HCT116 (cell line): ENCODE results near the gene ACRV1. TPM values are rescaled to one million over a fixed set of nuclear protein-coding genes. Genes with fewer than 3 reads are reported as not detected.

Experiments
- ATAC-seq: fragments of 200-7000 bp; cut with Tn5 transposase; 2 replicates; pipeline ENCODE4 v1.9.1; 2020; ENCODE audit warnings: mild to moderate bottlenecking, moderate library complexity
- BruUV-seq: library from RNA; stranded (reverse); fragments of 400-500 nt; replicated peaks from 2 replicates; lab custom pipeline; 2021; lab: Mats Ljungman, UMichigan
- CTCF ChIA-PET: fragments of 300-600 bp; sonication (Branson Sonifier 250); formaldehyde crosslinking; loops from one replicate; lab custom pipeline; 2021; ENCODE audit warnings: antibody characterized with exemption; lab: Charles Lee
- POLR2A ChIA-PET: fragments of 300-600, 350-600 bp; sonication (Branson Sonifier 250); formaldehyde crosslinking; loops from one replicate; lab custom pipeline; 2021; ENCODE audit warnings: antibody characterized with exemption; lab: Charles Lee
- RAD21 ChIA-PET, 2 experiments: fragments of 300-600 bp; sonication (Branson Sonifier 250); formaldehyde crosslinking; loops; one replicate each; lab custom pipeline; 2023; ENCODE audit warnings: low total read pairs in 2 of 2; ENCODE audit not compliant: uncharacterized antibody in 2 of 2, unreplicated experiment in 2 of 2, low non-redundant PET in 1 of 2; lab: Charles Lee
- DNase-seq: peaks from one replicate; pipeline ENCODE4 v3.0.0-alpha.2; 2010; ENCODE audit warnings: low read depth, low spot score
- H2AFZ ChIP-seq: fragments of 200-600 bp; shearing (Covaris generic), sonication (generic); 2 replicates; pipeline ENCODE4 v1.6.1; 2017; ENCODE audit warnings: low read depth, mixed run types, mixed read lengths, antibody characterized with exemption, low read length; ENCODE audit not compliant: poor library complexity, severe bottlenecking
- H3K27ac ChIP-seq: 2 replicates; pipeline ENCODE4 v1.5.1; 2012; ENCODE audit warnings: low read depth, low read length
- H3K27me3 ChIP-seq: fragments of 200-600 bp; sonication (generic); 2 replicates; pipeline ENCODE4 v1.6.1; 2016; ENCODE audit warnings: mixed run types, low read length, mixed read lengths; ENCODE audit not compliant: insufficient read depth
- H3K36me3 ChIP-seq, 2 experiments: fragments of 200-500 bp in 1 of 2; fragments of 200-600 bp in 1 of 2; sonication (Bioruptor generic) in 1 of 2; sonication (generic) in 1 of 2; 2 replicates each; pipeline versions ENCODE4 v1.5.1 to v1.6.1; 2014 to 2016; ENCODE audit warnings: low read length in 2 of 2, inconsistent platforms in 1 of 2, mixed read lengths in 1 of 2, mixed run types in 1 of 2; ENCODE audit not compliant: insufficient read depth in 2 of 2, control insufficient read depth in 1 of 2
- H3K4me1 ChIP-seq, 2 experiments: fragments of 200-600 bp in 1 of 2; sonication (generic) in 1 of 2; 2 replicates each; pipeline versions ENCODE4 v1.5.1 to v1.6.1; 2012 to 2017; ENCODE audit warnings: low read length in 2 of 2, inconsistent platforms in 1 of 2, mild to moderate bottlenecking in 1 of 2, mixed read lengths in 1 of 2, mixed run types in 1 of 2, moderate library complexity in 1 of 2; ENCODE audit not compliant: insufficient read depth in 2 of 2, control insufficient read depth in 1 of 2
- H3K4me2 ChIP-seq: fragments of 200-600 bp; sonication (generic); 2 replicates; pipeline ENCODE4 v1.6.1; 2017; ENCODE audit warnings: mixed run types, low read length, mixed read lengths
- H3K4me3 ChIP-seq, 2 experiments: fragments of 200-600 bp in 1 of 2; sonication (generic) in 1 of 2; replicated peaks in 1 of 2; 2 replicates each; pipeline ENCODE4 v1.5.1; 2011 to 2016; ENCODE audit warnings: low read length in 2 of 2, control low read depth in 1 of 2, low read depth in 1 of 2, mild to moderate bottlenecking in 1 of 2, mixed read lengths in 1 of 2, mixed run types in 1 of 2
- H3K79me2 ChIP-seq: fragments of 200-600 bp; sonication (generic); 2 replicates; pipeline ENCODE4 v1.6.1; 2017; ENCODE audit warnings: mild to moderate bottlenecking, mixed run types, low read length, moderate library complexity, mixed read lengths; ENCODE audit not compliant: insufficient read depth
- H3K9ac ChIP-seq: fragments of 200-600 bp; sonication (generic); 2 replicates; pipeline ENCODE4 v1.6.1; 2016; ENCODE audit warnings: low read length, mixed read lengths
- H3K9me2 ChIP-seq: fragments of 200-600 bp; sonication (generic), shearing (Covaris generic); 2 replicates; pipeline ENCODE4 v1.6.1; 2017; ENCODE audit warnings: mixed run types, mild to moderate bottlenecking, moderate library complexity; ENCODE audit not compliant: insufficient read depth
- H3K9me3 ChIP-seq, 2 experiments: fragments of 200-500 bp in 1 of 2; fragments of 200-600 bp in 1 of 2; sonication (Bioruptor generic) in 1 of 2; sonication (generic) in 1 of 2; 2 replicates each; pipeline ENCODE4 v1.6.1; 2014 to 2017; ENCODE audit warnings: low read length in 2 of 2, mixed read lengths in 2 of 2, inconsistent platforms in 1 of 2, low read depth in 1 of 2, mild to moderate bottlenecking in 1 of 2, mixed run types in 1 of 2, moderate library complexity in 1 of 2; ENCODE audit not compliant: control insufficient read depth in 1 of 2, insufficient read depth in 1 of 2
- H4K20me1 ChIP-seq: fragments of 200-600 bp; sonication (generic), shearing (Covaris generic); 2 replicates; pipeline ENCODE4 v1.6.1; 2017; ENCODE audit warnings: mixed run types, mild to moderate bottlenecking, moderate library complexity; ENCODE audit not compliant: insufficient read depth
- CEBPB ChIP-seq: IDR thresholded peaks from 2 replicates; pipeline ENCODE4 v1.6.1; 2012; ENCODE audit warnings: low read depth
- ELF1 ChIP-seq: IDR thresholded peaks from 2 replicates; pipeline ENCODE4 v1.6.1; 2012; ENCODE audit warnings: low read depth, borderline replicate concordance
- YY1 ChIP-seq: IDR thresholded peaks from 2 replicates; pipeline ENCODE4 v1.6.1; 2011; ENCODE audit warnings: low read length, low read depth, moderate library complexity, mild to moderate bottlenecking; ENCODE audit not compliant: insufficient replicate concordance; ENCODE audit errors: extremely low read depth
- intact Hi-C: fragments of 100-400 bp; cut with micrococcal nuclease; formaldehyde crosslinking; loops from 2 replicates; pipeline ENCODE4 v1.10.0; 2022
- total RNA-seq: library from RNA; stranded (reverse); gene quantifications from one replicate; pipeline ENCODE4 v1.2.1, GENCODE V29; 2021; ENCODE audit not compliant: unreplicated experiment
- TF ChIP-seq, protein P1 (sequence below), 3 experiments: fragments of 200-600 bp in 1 of 3; sonication (generic) in 1 of 3; IDR thresholded peaks in 2 of 3; conservative IDR thresholded peaks in 1 of 3; 2 replicates each; pipeline ENCODE4 v1.5.1; 2012 to 2017; ENCODE audit warnings: low read depth in 2 of 3, low read length in 2 of 3, antibody characterized with exemption in 1 of 3, borderline replicate concordance in 1 of 3, control low read depth in 1 of 3, mild to moderate bottlenecking in 1 of 3, mixed read lengths in 1 of 3, mixed run types in 1 of 3, moderate library complexity in 1 of 3; ENCODE audit not compliant: insufficient read depth in 1 of 3

Gene ACRV1
- total RNA-seq, 1 experiment from 2014 or later: not detected

DNA sequence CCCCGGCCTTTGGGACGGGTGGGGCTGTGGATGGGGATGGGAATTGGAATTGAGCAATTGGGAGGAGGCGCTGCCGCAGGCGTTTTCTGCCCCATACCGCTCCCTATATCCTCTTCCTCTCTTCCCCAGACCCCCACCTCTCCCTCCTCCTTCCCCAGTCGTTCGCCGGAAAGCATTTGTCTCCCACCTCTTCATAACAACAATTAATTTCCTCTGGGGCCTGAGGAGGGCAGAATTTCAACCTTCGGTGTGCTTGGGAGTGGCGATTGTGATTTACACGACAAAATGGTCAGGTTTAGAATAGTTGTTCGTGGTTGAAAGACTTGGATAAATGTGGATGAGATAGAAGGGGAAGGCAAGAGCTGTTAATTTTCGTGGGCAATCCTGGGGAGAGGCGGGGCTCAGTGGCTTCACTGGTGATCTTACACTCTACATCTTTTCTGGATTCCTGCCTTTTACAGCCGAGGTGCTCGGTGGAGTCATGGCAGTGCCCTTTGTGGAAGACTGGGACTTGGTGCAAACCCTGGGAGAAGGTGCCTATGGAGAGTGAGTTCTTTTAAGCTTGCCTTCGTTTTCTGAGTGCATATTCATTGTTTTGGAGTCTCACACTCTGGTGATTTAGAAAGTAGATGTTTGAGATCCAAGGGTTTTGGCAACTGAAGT, 54.2 kb downstream of the ACRV1 start:
- Histone ChIP-seq H3K9me3 (no peaks in the 10 kb centered on the region), H3K4me3 (peak overlapping the region; percentile 56 to 75), H3K27ac (peak overlapping the region; percentile 85), H3K9ac (peak overlapping the region; percentile 85), H3K27me3 (no peaks in the 10 kb centered on the region), H3K4me2 (peak overlapping the region; percentile 86), H4K20me1 (no peaks in the 10 kb centered on the region), H3K9me2 (no peaks in the 10 kb centered on the region), H3K79me2 (peaks cover 29% of the 10 kb centered on the region), H3K4me1 (peaks cover 4 to 17% of the 10 kb centered on the region in 2 experiments; a peak in 3 of 4 replicates), H2AFZ (peak overlapping the region; percentile 23), H3K36me3 (peaks cover 0 to 2% of the 10 kb centered on the region in 2 experiments; a peak in 2 of 4 replicates)
- intact Hi-C loops: loop anchor here (2.0 kb wide), 1 partner anchor 248 kb away; no protein-coding TSS in a partner anchor
- DNase-seq (peak; percentile 82), ATAC-seq (peak; percentile 28)
- POLR2A ChIA-PET: interaction anchor here (1.2 to 1.8 kb wide), 2 partner anchors 34 to 261 kb away, joined by 4 to 6 read pairs; partner anchors contain the start of gene HYLS1
- TSS peak; percentile 63 for BruUV-seq
- RAD21 ChIA-PET: no interaction called here
- CTCF ChIA-PET: interaction anchor here (1.4 kb wide), 1 partner anchor 567 kb away, joined by 4 read pairs; no protein-coding TSS in a partner anchor
- TF ChIP-seq ELF1: no peak
- peak; percentile 29 for TF ChIP-seq YY1
- TF ChIP-seq CEBPB: peak; percentile 81; the same call in 1 of the 2 replicates
- TF ChIP-seq, protein P1, sequence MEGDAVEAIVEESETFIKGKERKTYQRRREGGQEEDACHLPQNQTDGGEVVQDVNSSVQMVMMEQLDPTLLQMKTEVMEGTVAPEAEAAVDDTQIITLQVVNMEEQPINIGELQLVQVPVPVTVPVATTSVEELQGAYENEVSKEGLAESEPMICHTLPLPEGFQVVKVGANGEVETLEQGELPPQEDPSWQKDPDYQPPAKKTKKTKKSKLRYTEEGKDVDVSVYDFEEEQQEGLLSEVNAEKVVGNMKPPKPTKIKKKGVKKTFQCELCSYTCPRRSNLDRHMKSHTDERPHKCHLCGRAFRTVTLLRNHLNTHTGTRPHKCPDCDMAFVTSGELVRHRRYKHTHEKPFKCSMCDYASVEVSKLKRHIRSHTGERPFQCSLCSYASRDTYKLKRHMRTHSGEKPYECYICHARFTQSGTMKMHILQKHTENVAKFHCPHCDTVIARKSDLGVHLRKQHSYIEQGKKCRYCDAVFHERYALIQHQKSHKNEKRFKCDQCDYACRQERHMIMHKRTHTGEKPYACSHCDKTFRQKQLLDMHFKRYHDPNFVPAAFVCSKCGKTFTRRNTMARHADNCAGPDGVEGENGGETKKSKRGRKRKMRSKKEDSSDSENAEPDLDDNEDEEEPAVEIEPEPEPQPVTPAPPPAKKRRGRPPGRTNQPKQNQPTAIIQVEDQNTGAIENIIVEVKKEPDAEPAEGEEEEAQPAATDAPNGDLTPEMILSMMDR (IDR thresholded peaks at IDR 0.05 in 2 of 3, conservative IDR thresholded peaks at IDR 0.05 in 1 of 3; ENCODE audit: borderline replicate concordance in 1 of 3, insufficient read depth in 1 of 3, low read depth in 2 of 3, low read length in 2 of 3): peak; percentile 19 to 54 (median 36); a peak in 3 of 6 replicates
